ENCODE results near the gene EVA1B. TPM values are rescaled to one million over a fixed set of nuclear protein-coding genes. Genes with fewer than 3 reads are reported as not detected.

EVA1B gene
- total RNA-seq, 1 donor from 2014 or later = 40.7 TPM

DNA sequence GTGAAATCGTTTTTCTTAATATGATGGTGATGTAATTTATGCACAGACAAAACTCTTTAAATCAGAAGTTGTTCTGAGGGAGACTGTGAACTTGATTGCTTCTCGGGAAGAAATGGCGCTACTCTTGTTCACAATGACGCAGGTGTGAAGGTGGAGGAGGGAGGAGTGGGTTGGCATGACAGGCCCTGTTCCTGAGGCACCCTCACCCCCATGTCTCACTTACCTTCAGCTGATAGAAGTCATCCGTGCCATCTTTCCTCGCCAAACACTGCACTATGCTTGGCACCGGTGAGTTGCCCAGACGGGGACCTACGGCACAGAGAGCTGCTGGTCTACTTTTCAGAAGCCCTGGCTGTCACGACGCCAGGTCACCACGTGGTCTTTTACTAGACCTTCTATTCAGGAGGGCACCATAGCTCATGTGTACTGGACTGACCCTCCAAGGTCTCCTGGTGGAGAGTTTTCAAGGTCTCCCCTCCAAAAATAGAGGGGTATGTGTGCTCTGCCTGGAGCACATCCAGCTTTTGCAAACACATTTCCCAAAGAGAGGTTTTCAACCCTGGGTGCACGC lies 35.2 kb upstream of the EVA1B start:
- H3K9me3 ChIP-seq (ENCODE audit: control insufficient read depth in 3 of 3, low read length in 3 of 3) = no peaks in the 10 kb centered on the region
- H3K9ac ChIP-seq (ENCODE audit: low read depth in 1 of 3, low read length in 3 of 3) = no peak overlapping the region
- H3K4me1 ChIP-seq (ENCODE audit: control insufficient read depth in 3 of 3, insufficient read depth in 3 of 3, low read length in 3 of 3) = peaks cover 0 to 3% (median 2%) of the 10 kb centered on the region in 3 donors
- no peak overlapping the region for H3K4me3 ChIP-seq (ENCODE audit: low read length in 3 of 3)
- H3K27me3 ChIP-seq (ENCODE audit: control insufficient read depth in 3 of 3, insufficient read depth in 3 of 3, low read length in 3 of 3) = no peaks in the 10 kb centered on the region
- H3K27ac ChIP-seq (ENCODE audit: low read depth, low read length) = no peak overlapping the region
- H3K36me3 ChIP-seq (ENCODE audit: control insufficient read depth in 3 of 3, insufficient read depth in 3 of 3, low read length in 3 of 3) = peaks cover 63 to 70% (median 64%) of the 10 kb centered on the region in 3 donors

DNA sequence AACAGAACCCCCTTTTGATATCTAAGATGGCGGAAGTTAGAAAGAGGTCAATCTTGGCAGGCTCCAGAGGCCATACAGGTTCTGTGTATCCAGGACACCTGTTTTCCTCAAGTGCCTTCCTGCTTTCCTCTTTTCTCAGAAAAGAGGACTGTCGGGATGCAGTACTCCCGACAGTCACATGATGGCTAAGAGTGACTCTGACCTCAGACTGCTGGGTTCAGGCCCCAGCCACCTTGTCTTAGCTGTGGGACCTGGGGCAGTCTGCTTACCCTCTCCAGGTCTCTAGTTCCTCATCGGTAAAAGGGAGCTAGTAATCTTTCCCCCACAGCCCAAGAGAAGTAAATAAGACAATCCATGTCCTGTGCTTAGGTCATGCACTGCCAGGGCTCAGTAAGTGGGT lies 32.4 kb upstream of the EVA1B start:
- Histone ChIP-seq H3K27ac (ENCODE audit: low read depth, low read length) (no peak overlapping the region), H3K36me3 (ENCODE audit: control insufficient read depth in 3 of 3, insufficient read depth in 3 of 3, low read length in 3 of 3) (peaks cover 63 to 70% (median 65%) of the 10 kb centered on the region in 3 donors), H3K4me3 (ENCODE audit: low read length in 3 of 3) (no peak overlapping the region), H3K4me1 (ENCODE audit: control insufficient read depth in 3 of 3, insufficient read depth in 3 of 3, low read length in 3 of 3) (peaks cover 13 to 20% (median 18%) of the 10 kb centered on the region in 3 donors), H3K9ac (ENCODE audit: low read depth in 1 of 3, low read length in 3 of 3) (no peak overlapping the region), H3K9me3 (ENCODE audit: control insufficient read depth in 3 of 3, low read length in 3 of 3) (no peaks in the 10 kb centered on the region), H3K27me3 (ENCODE audit: control insufficient read depth in 3 of 3, insufficient read depth in 3 of 3, low read length in 3 of 3) (no peaks in the 10 kb centered on the region)

DNA sequence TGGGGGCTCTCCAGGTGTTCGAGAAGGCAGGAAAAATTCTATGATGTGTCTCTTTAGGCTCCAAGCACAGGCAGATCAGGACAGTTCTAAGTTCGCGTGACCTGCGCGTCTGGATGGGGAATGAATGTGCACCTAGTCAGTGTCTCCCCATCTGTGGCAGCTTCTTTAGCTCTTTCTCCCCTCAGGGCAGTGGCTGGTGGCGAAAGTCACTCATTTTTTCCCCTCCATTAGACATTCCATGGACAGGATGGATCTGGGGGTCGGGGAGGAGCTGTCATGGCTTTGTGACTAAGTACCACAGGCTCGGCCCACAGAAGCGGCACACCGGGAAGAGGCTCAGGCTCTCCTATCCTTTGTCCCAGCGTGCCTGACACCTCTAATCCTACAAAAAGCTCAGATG lies 31.0 kb upstream of the EVA1B start:
- H3K27ac ChIP-seq (ENCODE audit: low read depth, low read length) = no peak overlapping the region
- H3K27me3 ChIP-seq (ENCODE audit: control insufficient read depth in 3 of 3, insufficient read depth in 3 of 3, low read length in 3 of 3) = no peaks in the 10 kb centered on the region
- H3K9ac ChIP-seq (ENCODE audit: low read depth in 1 of 3, low read length in 3 of 3) = no peak overlapping the region
- H3K9me3 ChIP-seq (ENCODE audit: control insufficient read depth in 3 of 3, low read length in 3 of 3) = no peaks in the 10 kb centered on the region
- H3K4me1 ChIP-seq (ENCODE audit: control insufficient read depth in 3 of 3, insufficient read depth in 3 of 3, low read length in 3 of 3) = peaks cover 26 to 33% (median 32%) of the 10 kb centered on the region in 3 donors
- H3K36me3 ChIP-seq (ENCODE audit: control insufficient read depth in 3 of 3, insufficient read depth in 3 of 3, low read length in 3 of 3) = peaks cover 61 to 63% (median 63%) of the 10 kb centered on the region in 3 donors
- H3K4me3 ChIP-seq (ENCODE audit: low read length in 3 of 3) = no peak overlapping the region

DNA sequence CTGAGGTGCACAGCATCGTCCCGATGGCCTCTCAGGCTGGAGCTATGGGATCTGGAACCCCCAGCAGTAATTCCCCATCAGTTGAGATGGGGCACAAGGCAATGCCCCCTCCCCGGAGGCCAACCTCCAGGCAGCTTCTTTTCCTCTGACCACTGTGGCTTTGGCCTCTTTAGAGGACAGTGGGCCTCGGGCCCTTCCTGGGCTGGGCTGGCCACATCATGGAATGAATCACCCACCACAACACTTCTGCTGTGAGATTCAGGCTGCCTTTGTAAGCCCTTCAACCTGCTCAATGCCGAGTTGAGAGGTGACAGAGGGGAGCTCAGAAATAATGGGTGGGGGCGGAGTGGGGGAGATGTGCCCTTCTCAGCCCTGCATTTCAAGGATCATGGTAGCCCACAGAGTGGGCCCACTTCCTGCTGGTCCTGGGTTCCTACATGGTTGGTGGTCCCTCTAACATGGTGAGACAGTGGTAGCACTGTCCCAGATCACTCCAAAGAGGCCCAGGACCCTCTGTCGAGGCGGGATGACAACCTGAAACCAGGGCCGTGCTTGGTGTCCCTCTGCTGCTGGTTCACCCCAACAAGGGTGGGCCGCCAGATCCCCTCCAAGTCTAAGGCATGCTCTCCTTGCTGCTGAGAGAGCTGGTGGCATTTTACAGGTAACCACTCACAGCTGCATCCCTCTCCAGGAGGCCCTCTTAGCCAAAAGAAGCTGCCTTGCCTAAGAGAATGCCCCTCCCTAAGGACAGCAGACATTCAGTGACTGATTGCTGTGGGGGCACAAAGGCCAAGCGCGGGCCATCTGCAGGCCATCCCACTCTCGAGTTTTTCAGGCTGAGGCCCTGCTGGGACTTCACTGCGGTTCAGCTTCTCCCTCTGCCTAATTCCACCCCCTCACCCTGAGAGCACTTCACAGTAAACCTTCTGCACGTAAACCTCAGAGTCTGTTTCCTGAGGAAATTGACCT lies 29.7 kb upstream of the EVA1B start:
- Histone ChIP-seq H3K4me3 (ENCODE audit: low read length in 3 of 3) (no peak overlapping the region), H3K36me3 (ENCODE audit: control insufficient read depth in 3 of 3, insufficient read depth in 3 of 3, low read length in 3 of 3) (peaks cover 60 to 65% (median 62%) of the 10 kb centered on the region in 3 donors), H3K27me3 (ENCODE audit: control insufficient read depth in 3 of 3, insufficient read depth in 3 of 3, low read length in 3 of 3) (no peaks in the 10 kb centered on the region), H3K4me1 (ENCODE audit: control insufficient read depth in 3 of 3, insufficient read depth in 3 of 3, low read length in 3 of 3) (peaks cover 26 to 38% (median 37%) of the 10 kb centered on the region in 3 donors), H3K9ac (ENCODE audit: low read depth in 1 of 3, low read length in 3 of 3) (no peak overlapping the region), H3K27ac (ENCODE audit: low read depth, low read length) (no peak overlapping the region), H3K9me3 (ENCODE audit: control insufficient read depth in 3 of 3, low read length in 3 of 3) (no peaks in the 10 kb centered on the region)

DNA sequence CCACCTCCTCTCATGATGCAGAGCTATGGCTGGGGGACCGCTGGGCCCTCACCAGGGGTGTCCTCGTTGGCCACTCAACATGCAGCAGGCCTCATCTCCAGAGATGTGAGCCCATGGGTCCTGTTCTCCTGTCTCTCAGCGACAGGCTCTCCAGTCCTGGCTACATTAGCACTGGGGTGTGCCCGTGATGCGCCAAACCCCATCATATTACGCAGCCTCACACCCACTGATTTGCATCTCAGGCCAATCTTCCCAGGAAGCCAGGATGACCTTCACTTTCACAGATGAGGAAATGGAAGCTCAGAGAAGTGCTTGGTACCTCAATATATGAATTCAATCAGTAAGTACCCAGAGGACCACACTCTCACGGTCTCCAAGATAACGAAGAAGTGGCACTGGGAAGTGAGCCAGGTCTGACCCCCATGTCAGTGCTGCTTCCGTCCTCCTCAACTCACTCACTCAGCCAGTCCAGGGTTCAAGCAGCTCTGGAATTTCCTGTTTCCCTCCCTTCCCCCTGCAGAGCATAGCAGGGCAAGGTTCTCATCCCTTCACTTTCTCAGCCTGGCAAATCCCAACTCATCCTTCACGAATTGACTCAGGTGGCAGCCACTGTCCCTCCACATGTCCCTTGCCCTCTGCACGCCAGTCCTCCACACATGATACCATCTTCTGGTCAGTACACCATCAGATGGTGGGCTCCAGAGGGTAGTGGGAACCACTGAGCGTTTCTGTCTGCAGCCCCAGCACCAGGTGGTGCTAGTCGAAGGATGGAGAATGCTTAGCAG lies 28.9 kb upstream of the EVA1B start:
- H3K27ac ChIP-seq (ENCODE audit: low read depth, low read length) = no peak overlapping the region
- H3K36me3 ChIP-seq (ENCODE audit: control insufficient read depth in 3 of 3, insufficient read depth in 3 of 3, low read length in 3 of 3) = peaks cover 59 to 62% (median 61%) of the 10 kb centered on the region in 3 donors
- H3K4me3 ChIP-seq (ENCODE audit: low read length in 3 of 3) = no peak overlapping the region

DNA sequence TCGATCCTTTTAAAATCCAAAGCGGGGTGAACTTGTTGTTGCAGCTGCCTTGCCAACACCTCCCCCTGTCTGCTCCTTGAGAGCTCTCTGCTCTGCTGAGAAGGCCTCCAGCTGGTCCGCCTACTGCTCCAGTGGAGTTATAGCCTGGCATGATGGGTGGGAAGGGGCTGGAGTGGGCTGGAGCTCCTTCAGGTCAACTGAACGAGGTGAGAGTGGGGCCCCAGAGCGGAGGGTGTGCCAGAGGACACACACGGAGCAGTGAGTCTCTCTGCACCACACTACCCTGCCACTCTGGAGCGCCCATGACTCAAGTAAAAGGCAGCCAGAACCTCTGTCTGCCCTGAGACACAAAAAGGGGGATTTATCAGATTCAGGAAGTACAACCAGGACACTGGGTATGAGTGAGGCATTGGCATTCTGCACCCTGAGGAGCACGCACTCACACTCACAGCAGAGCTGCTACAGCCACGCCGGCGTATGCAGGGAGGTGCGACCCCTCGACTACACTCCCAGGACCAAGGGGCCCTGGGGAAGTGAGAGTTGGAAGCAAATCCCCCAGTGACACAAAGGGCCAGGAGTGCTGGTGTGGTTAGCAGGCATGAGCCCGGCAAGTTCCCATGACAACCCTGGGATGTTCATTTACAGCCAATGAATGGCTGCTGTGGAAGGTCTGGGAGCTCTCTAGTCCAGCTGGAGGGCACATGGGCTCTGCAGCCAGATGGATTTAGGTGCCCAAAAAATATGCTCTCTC lies 28.0 kb upstream of the EVA1B start:
- H3K4me1 ChIP-seq (ENCODE audit: control insufficient read depth in 3 of 3, insufficient read depth in 3 of 3, low read length in 3 of 3) = peaks cover 26 to 38% (median 37%) of the 10 kb centered on the region in 3 donors
- no peak overlapping the region for H3K4me3 ChIP-seq (ENCODE audit: low read length in 3 of 3)
- H3K36me3 ChIP-seq (ENCODE audit: control insufficient read depth in 3 of 3, insufficient read depth in 3 of 3, low read length in 3 of 3) = peaks cover 61 to 65% (median 62%) of the 10 kb centered on the region in 3 donors
- H3K9me3 ChIP-seq (ENCODE audit: control insufficient read depth in 3 of 3, low read length in 3 of 3) = no peaks in the 10 kb centered on the region
- peak overlapping the region in 1 of 3 donors; percentile 54 for H3K9ac ChIP-seq (ENCODE audit: low read depth in 1 of 3, low read length in 3 of 3)
- H3K27ac ChIP-seq (ENCODE audit: low read depth, low read length) = peak overlapping the region; percentile 55
- no peaks in the 10 kb centered on the region for H3K27me3 ChIP-seq (ENCODE audit: control insufficient read depth in 3 of 3, insufficient read depth in 3 of 3, low read length in 3 of 3)

More for the DNA sequence above, 28.9 kb upstream of the EVA1B start:
- H3K9ac ChIP-seq (ENCODE audit: low read depth in 1 of 3, low read length in 3 of 3) = no peak overlapping the region
- no peaks in the 10 kb centered on the region for H3K27me3 ChIP-seq (ENCODE audit: control insufficient read depth in 3 of 3, insufficient read depth in 3 of 3, low read length in 3 of 3)
- peaks cover 26 to 38% (median 37%) of the 10 kb centered on the region in 3 donors for H3K4me1 ChIP-seq (ENCODE audit: control insufficient read depth in 3 of 3, insufficient read depth in 3 of 3, low read length in 3 of 3)
- no peaks in the 10 kb centered on the region for H3K9me3 ChIP-seq (ENCODE audit: control insufficient read depth in 3 of 3, low read length in 3 of 3)

DNA sequence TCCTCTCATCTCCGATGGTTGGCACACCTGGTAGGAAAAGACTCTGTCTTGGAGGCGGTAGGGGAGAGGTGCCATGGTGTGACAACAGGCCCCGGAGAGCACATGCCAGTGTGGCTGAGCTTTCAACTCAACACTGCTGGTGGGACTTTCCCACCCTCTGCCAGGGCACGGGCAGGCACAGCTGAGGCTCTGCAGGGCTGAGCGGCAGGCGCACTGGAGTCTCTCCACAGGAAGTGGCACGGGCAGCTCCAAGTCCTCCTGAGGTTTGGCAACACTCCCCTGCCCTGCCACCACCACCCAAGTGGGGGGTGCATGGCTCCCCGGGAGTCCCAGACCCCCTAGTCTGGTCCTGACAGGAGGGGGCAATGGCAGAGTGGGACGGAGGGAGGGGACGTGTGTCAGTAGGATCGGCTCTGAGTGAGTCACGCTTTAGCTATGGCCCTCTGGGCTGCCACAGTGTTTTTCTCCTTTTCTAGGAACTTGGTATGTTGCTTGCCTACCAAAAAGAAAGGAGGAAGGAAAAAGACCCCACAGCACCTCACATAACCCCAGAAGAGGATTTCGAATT lies 27.3 kb upstream of the EVA1B start:
- peaks cover 61 to 63% (median 61%) of the 10 kb centered on the region in 3 donors for H3K36me3 ChIP-seq (ENCODE audit: control insufficient read depth in 3 of 3, insufficient read depth in 3 of 3, low read length in 3 of 3)
- peak overlapping the region in 1 of 3 donors; percentile 13 for H3K4me3 ChIP-seq (ENCODE audit: low read length in 3 of 3)
- peak overlapping the region; percentile 55 for H3K27ac ChIP-seq (ENCODE audit: low read depth, low read length)
- peaks cover 26 to 38% (median 37%) of the 10 kb centered on the region in 3 donors for H3K4me1 ChIP-seq (ENCODE audit: control insufficient read depth in 3 of 3, insufficient read depth in 3 of 3, low read length in 3 of 3)
- no peaks in the 10 kb centered on the region for H3K9me3 ChIP-seq (ENCODE audit: control insufficient read depth in 3 of 3, low read length in 3 of 3)
- H3K9ac ChIP-seq (ENCODE audit: low read depth in 1 of 3, low read length in 3 of 3) = peak overlapping the region in 2 of 3 donors; percentile 15 to 54
- no peaks in the 10 kb centered on the region for H3K27me3 ChIP-seq (ENCODE audit: control insufficient read depth in 3 of 3, insufficient read depth in 3 of 3, low read length in 3 of 3)

DNA sequence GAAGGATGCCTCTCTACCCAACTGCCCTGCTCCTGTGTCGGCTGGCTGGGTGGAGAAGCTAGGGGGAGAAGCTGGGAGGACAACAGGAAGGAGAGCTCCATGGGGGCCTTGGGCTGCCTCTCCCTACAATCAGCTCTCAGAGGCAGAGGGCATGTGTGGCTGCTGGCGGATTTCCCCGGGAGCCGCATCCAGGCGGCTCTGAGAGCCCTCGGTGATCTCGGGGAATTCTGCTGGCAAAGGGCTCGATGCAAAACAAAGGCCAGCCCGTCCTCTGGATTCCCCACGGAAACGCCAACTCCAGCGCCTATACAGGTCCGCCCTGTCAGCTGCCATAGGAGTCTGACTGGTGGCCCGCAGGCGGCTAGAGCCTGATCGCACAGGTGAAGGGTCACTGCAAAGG lies 26.4 kb upstream of the EVA1B start:
- Histone ChIP-seq H3K4me1 (ENCODE audit: control insufficient read depth in 3 of 3, insufficient read depth in 3 of 3, low read length in 3 of 3) (peaks cover 34 to 46% (median 45%) of the 10 kb centered on the region in 3 donors), H3K36me3 (ENCODE audit: control insufficient read depth in 3 of 3, insufficient read depth in 3 of 3, low read length in 3 of 3) (peaks cover 55 to 63% (median 59%) of the 10 kb centered on the region in 3 donors), H3K27me3 (ENCODE audit: control insufficient read depth in 3 of 3, insufficient read depth in 3 of 3, low read length in 3 of 3) (no peaks in the 10 kb centered on the region), H3K27ac (ENCODE audit: low read depth, low read length) (peak overlapping the region; percentile 55), H3K4me3 (ENCODE audit: low read length in 3 of 3) (no peak overlapping the region), H3K9ac (ENCODE audit: low read depth in 1 of 3, low read length in 3 of 3) (peak overlapping the region in 1 of 3 donors; percentile 54), H3K9me3 (ENCODE audit: control insufficient read depth in 3 of 3, low read length in 3 of 3) (no peaks in the 10 kb centered on the region)

DNA sequence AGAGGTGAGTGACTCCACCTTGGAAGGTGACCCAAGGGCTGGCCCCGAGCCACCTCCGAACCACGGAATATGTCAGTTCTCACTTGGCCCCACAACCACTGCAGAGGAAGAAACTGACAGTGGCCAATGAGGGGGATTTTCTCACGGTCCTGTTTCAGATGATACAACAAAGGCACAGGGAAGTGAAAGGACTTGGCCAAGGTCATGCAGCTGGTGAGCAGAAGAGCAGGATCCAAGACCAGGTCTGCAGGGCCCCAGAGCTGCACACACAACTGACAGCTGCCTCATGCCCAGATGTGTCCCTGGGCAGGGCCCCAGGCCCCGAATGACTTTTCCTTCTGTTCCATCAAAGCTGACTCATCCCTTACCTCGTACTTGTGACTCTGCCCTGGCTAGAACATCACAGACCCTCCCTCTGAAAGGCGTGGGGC lies 25.8 kb upstream of the EVA1B start:
- Histone ChIP-seq H3K4me1 (ENCODE audit: control insufficient read depth in 3 of 3, insufficient read depth in 3 of 3, low read length in 3 of 3) (peaks cover 35 to 52% (median 51%) of the 10 kb centered on the region in 3 donors), H3K9ac (ENCODE audit: low read depth in 1 of 3, low read length in 3 of 3) (peak overlapping the region in 1 of 3 donors; percentile 0), H3K27ac (ENCODE audit: low read depth, low read length) (no peak overlapping the region), H3K4me3 (ENCODE audit: low read length in 3 of 3) (no peak overlapping the region), H3K36me3 (ENCODE audit: control insufficient read depth in 3 of 3, insufficient read depth in 3 of 3, low read length in 3 of 3) (peaks cover 52 to 61% (median 55%) of the 10 kb centered on the region in 3 donors), H3K9me3 (ENCODE audit: control insufficient read depth in 3 of 3, low read length in 3 of 3) (no peaks in the 10 kb centered on the region), H3K27me3 (ENCODE audit: control insufficient read depth in 3 of 3, insufficient read depth in 3 of 3, low read length in 3 of 3) (no peaks in the 10 kb centered on the region)

Data from skeletal muscle tissue (tissue), 4 donors.